Heart left ventricle (tissue), 16 donors: ENCODE measurements around the gene CC2D2A. TPM values are rescaled to one million over a fixed set of nuclear protein-coding genes. Genes with fewer than 3 reads are reported as not detected.

Experiments
- ATAC-seq, 4 donors: fragments of 200-7000 bp; cut with Tn5 transposase; one replicate each; pipeline ENCODE4 v1.9.1; 2020 to 2022; ENCODE audit warnings: moderate library complexity in 4 of 4, mild to moderate bottlenecking in 3 of 4, moderate number of reproducible peaks in 1 of 4
- DNase-seq, 5 donors: peaks; one replicate each; pipeline ENCODE4 v3.0.0-alpha.2; 2020
- H3K27ac ChIP-seq, 12 donors: fragments of 200-600 bp; sonication (generic) in 4 of 12; one replicate each; pipeline versions ENCODE4 v1.5.0 to v1.8.0; 2016 to 2022; ENCODE audit warnings: mild to moderate bottlenecking in 2 of 12
- H3K27me3 ChIP-seq, 9 donors: fragments of 200-600 bp; sonication (generic) in 2 of 9; one replicate each; pipeline versions ENCODE4 v1.5.1 to v1.8.0; 2016 to 2022; ENCODE audit warnings: mild to moderate bottlenecking in 3 of 9
- H3K36me3 ChIP-seq, 9 donors: fragments of 200-600 bp; sonication (generic) in 2 of 9; one replicate each; pipeline versions ENCODE4 v1.5.0 to v1.8.0; 2018 to 2022; ENCODE audit warnings: mild to moderate bottlenecking in 2 of 9
- H3K4me1 ChIP-seq, 12 donors: fragments of 200-600 bp; sonication (generic) in 4 of 12; one replicate each; pipeline versions ENCODE4 v1.5.0 to v1.8.0; 2016 to 2022; ENCODE audit warnings: mild to moderate bottlenecking in 3 of 12
- H3K4me3 ChIP-seq, 12 donors: fragments of 200-600 bp; sonication (generic) in 4 of 12; one replicate each; pipeline versions ENCODE4 v1.5.0 to v1.8.0; 2017 to 2022; ENCODE audit warnings: mild to moderate bottlenecking in 9 of 12, moderate library complexity in 4 of 12
- H3K9me3 ChIP-seq, 12 donors: fragments of 200-600 bp; sonication (generic) in 4 of 12; one replicate each; pipeline versions ENCODE4 v1.5.0 to v1.8.0; 2016 to 2022; ENCODE audit warnings: mild to moderate bottlenecking in 1 of 12
- CTCF ChIP-seq, 12 donors: fragments of 200-600 bp; sonication (generic) in 4 of 12; IDR thresholded peaks; one replicate each; pipeline versions ENCODE4 v1.5.0 to v1.8.0; 2018 to 2022; ENCODE audit warnings: antibody characterized with exemption in 12 of 12, mild to moderate bottlenecking in 5 of 12
- POLR2A ChIP-seq, 2 donors: fragments of 450-650 bp; IDR thresholded peaks; one replicate each; pipeline ENCODE4 v1.6.1; 2017; ENCODE audit warnings: antibody characterized with exemption in 2 of 2, mild to moderate bottlenecking in 2 of 2, moderate library complexity in 2 of 2
- WGBS, 4 donors: extraction: QIAGEN DNeasy Blood & Tissue Kit in 2 of 4; methylation state at CpG; one replicate each; pipeline versions ENCODE4 v1.1.5 to v1.1.7; 2013 to 2018; 5-methylcytosine and 5-hydroxymethylcytosine counted together
- intact Hi-C, 10 donors: fragments of 100-400 bp; cut with DNase I; formaldehyde crosslinking; loops; one replicate each; pipeline versions ENCODE4 v1.11.1 to v1.14.2; 2022
- polyA plus RNA-seq, 2 donors: library from polyadenylated mRNA; stranded (reverse); fragments of 200-250 nt; gene quantifications; one replicate each; pipeline ENCODE4 v1.2.3, GENCODE V29; 2013
- total RNA-seq, 9 donors: library from RNA; depleted of rRNA in 2 of 9; stranded (reverse); fragments of >200 nt in 2 of 9; fragmentation: NEBNext Ultra II Directional in 3 of 9; extraction: Animal tissue kit (Norgen Biotek cat#: 25700) in 3 of 9; gene quantifications; one replicate each; pipeline versions ENCODE4 v1.1.0 to v1.2.4, GENCODE V29; 2016 to 2023
- donor health status: ischemic (EF 13 %, LVEDD 7.1; RV severe dilation, severe dysfunction).
- donor health status: healthy with polysubstance abuse.
- donor health status: DM: no; HTN: yes; CAD: no.
- donor health status: DM: no; HTN: no; CAD: no.
- donor health status: ischemic (EF 25% LVEDD 6.9; RV normal size, moderate dysfunction).
- donor health status: ischemic (EF 25% LVEDD 5.7; RV mildly dilated, moderate dysfunction).
- donor health status: healthy.
- donor health status: DM: yes; HTN: yes; CAD: no.
- donor health status: ischemic (EF 35%, LVEDD 5.7; RV mildly dilated, moderate dysfunction).
- donor health status: nonischemic (EF 11% LVEDD 7.7; RV severe dilation, severe dysfunction).
- donor health status: DM: yes; HTN: yes; CAD: no.
- donor health status: PGD.
- donor health status: ischemic (EF 29% LVEDD 5.4; RV normal size, mild dysfunction).
- donor health status: nonischemic (EF 23%, LVEDD 6.1; RV moderate dilation, normal function).

The CC2D2A gene
- total and polyA plus RNA-seq, 11 donors = 3.1 to 14.4 (median 8.4) TPM

GRCh38 chr4:15550491-15550890 lies 80.8 kb downstream of the CC2D2A start:
- Histone ChIP-seq H3K9me3 (no peaks in the 10 kb centered on the region), H3K4me1 (peaks cover 0 to 9% (median 0%) of the 10 kb centered on the region in 12 donors), H3K36me3 (peaks cover 0 to 51% (median 12%) of the 10 kb centered on the region in 9 donors), H3K27ac (no peak overlapping the region), H3K27me3 (no peaks in the 10 kb centered on the region), H3K4me3 (no peak overlapping the region)
- ATAC-seq = no peak
- 94 to 99% (median 98%) methylated on average over 3 of the region's 3 CpGs for WGBS, 4 donors
- no peak for TF ChIP-seq POLR2A (IDR thresholded peaks at IDR 0.05)
- TF ChIP-seq CTCF (IDR thresholded peaks at IDR 0.05) = no peak
- no peak for DNase-seq
- intact Hi-C loops = no loop called here

DNA sequence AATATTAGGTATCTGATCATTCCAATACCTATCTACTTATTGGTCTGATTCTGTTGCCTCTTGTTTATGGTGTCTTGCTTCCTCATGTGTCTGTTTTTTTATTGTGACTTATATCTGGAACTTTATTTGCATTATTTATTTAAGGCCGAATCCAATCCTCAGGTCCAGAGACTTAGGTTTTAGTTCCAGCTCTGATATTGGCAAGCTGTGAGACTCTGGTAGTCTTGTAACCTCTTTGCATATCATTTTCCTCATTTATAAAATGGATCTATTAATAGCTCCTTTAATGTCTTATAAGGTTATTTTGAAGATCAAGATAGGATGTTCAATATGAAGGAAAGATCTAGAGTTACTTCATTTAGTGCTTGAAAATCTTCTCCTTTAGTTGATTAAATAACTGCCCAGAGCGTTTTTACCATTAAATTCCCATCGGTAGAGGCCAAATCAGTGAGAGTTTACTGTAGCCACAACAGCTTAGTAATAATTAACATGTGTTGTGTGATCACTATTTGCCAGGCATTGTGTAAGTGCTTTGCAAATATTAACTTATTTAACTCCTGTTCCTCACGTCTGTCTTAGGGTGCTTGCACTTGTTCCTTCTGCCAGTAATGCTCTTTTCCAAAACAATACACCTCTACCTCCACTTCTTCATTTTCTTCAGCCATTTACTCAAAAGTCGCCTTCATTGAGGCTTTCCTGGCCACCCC lies 82.2 kb downstream of the CC2D2A start:
- H3K36me3 ChIP-seq = peaks cover 0 to 65% (median 18%) of the 10 kb centered on the region in 9 donors
- H3K27ac ChIP-seq = no peak overlapping the region
- H3K4me3 ChIP-seq = no peak overlapping the region
- intact Hi-C loops = no loop called here
- H3K4me1 ChIP-seq = peaks cover 0 to 9% (median 0%) of the 10 kb centered on the region in 12 donors
- H3K27me3 ChIP-seq = no peaks in the 10 kb centered on the region
- 90 to 94% (median 93%) methylated on average over 5 of the region's 5 CpGs for WGBS, 4 donors
- ATAC-seq (no peak), DNase-seq (no peak)
- TF ChIP-seq CTCF (IDR thresholded peaks at IDR 0.05) = no peak
- TF ChIP-seq POLR2A (IDR thresholded peaks at IDR 0.05) = no peak
- no peaks in the 10 kb centered on the region for H3K9me3 ChIP-seq

DNA sequence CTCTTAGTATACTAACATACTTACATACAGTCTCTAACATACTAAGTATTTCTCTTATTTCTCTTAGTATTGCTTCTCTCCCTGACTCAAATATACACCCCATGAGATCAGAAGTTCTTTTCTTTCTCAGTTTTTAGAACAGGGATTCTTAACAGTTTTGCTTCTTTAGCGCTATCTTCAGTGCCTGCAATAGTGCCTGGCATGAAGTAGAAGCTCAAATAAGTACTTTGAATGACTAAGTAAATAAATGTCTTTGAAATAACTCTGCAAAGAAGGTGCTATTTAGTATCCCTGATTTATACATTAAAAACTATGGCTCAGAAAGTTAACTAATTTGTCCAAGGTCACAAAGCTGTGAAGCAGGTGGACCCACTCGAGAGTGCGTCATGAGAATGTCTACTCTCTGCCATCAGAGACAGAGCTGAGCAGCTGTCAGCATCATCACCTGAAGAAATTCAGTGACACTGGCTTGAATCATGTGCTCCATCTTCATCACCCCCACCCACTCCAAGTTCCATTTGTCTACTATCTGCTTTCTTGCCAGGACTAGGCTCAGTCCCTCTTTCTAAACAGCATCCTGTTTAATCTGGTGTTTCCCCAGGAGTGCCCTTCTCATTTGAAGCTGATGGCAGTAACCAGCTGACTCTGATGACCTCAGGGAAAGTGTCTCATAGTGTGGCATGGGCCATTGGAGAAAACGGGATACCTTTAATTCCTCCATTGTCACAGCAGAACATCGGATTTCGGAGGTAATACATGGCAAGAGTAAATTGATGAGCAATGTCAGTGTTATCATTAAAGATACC lies 83.1 kb downstream of the CC2D2A start:
- intact Hi-C loops = no loop called here
- TF ChIP-seq POLR2A (IDR thresholded peaks at IDR 0.05) = no peak
- TF ChIP-seq CTCF (IDR thresholded peaks at IDR 0.05) = no peak
- peaks cover 0 to 73% (median 18%) of the 10 kb centered on the region in 9 donors for H3K36me3 ChIP-seq
- peaks cover 0 to 1% (median 0%) of the 10 kb centered on the region in 12 donors for H3K4me1 ChIP-seq
- WGBS, 4 donors = 91 to 94% (median 92%) methylated on average over 6 of the region's 6 CpGs
- DNase-seq = no peak
- H3K4me3 ChIP-seq = no peak overlapping the region
- ATAC-seq = no peak
- no peaks in the 10 kb centered on the region for H3K27me3 ChIP-seq
- no peaks in the 10 kb centered on the region for H3K9me3 ChIP-seq
- H3K27ac ChIP-seq = no peak overlapping the region

DNA sequence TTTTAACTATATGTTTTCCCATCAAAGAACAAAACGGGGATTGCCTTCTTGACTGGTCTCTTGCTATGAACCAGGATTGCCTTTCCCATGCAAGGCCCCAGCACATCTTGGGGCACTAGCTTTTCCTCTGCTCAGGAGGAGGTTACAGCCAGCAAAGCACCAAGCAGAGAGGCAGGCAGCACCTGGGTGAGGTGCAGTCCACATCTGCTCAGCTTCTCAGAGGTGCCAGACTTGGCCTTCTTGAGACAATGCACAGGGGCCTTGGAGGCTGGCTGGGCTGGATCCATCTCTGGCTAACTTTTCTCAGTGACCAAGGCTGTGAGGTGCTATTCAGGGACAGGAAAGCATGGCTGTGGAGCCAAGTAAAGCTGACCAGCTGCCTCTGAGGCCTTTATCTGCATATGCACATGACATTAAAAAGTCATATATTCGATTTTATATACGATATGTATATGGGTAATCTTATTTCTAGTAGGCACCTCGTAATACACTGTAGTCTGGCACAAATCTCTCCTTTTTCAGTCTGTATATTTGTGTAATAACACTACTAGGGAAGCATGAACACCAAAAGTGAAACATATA lies 86.9 kb downstream of the CC2D2A start:
- DNase-seq (no peak), ATAC-seq (no peak)
- 93 to 97% (median 95%) methylated on average over 4 of the region's 4 CpGs for WGBS, 4 donors
- intact Hi-C loops = no loop called here
- Histone ChIP-seq H3K27ac (no peak overlapping the region), H3K27me3 (no peaks in the 10 kb centered on the region), H3K9me3 (no peaks in the 10 kb centered on the region), H3K4me1 (peaks cover 0 to 5% (median 0%) of the 10 kb centered on the region in 12 donors), H3K4me3 (no peak overlapping the region), H3K36me3 (peaks cover 0 to 95% (median 21%) of the 10 kb centered on the region in 9 donors)
- TF ChIP-seq POLR2A (IDR thresholded peaks at IDR 0.05) (no peak), CTCF (IDR thresholded peaks at IDR 0.05) (no peak)
